Retinal pigment epithelial cell (primary cell): ENCODE data around the gene FXYD7.
"Not testable (repeated sequence)": the region's sequence is repeated elsewhere in the genome, so short reads cannot be mapped to it uniquely, and the experiment has no call there.

Experiments used
- DNase-seq: peaks from one replicate; pipeline ENCODE4 v3.0.0-alpha.2; 2010; ENCODE audit warnings: low read depth
- H3K4me3 ChIP-seq: 2 replicates; pipeline ENCODE4 v1.5.1; 2011; ENCODE audit warnings: mild to moderate bottlenecking, low read length, control low read depth, moderate library complexity
- TF ChIP-seq, protein P1 (sequence below): conservative IDR thresholded peaks from 2 replicates; pipeline ENCODE4 v1.5.1; 2011; ENCODE audit warnings: low read depth, low read length, control low read depth, inconsistent platforms

Gene FXYD7

GRCh38 chr19:35179830-35180229, 36.8 kb downstream of the FXYD7 start:
- H3K4me3 ChIP-seq, result no peak overlapping the region
- no peak for DNase-seq
- TF ChIP-seq, protein P1, sequence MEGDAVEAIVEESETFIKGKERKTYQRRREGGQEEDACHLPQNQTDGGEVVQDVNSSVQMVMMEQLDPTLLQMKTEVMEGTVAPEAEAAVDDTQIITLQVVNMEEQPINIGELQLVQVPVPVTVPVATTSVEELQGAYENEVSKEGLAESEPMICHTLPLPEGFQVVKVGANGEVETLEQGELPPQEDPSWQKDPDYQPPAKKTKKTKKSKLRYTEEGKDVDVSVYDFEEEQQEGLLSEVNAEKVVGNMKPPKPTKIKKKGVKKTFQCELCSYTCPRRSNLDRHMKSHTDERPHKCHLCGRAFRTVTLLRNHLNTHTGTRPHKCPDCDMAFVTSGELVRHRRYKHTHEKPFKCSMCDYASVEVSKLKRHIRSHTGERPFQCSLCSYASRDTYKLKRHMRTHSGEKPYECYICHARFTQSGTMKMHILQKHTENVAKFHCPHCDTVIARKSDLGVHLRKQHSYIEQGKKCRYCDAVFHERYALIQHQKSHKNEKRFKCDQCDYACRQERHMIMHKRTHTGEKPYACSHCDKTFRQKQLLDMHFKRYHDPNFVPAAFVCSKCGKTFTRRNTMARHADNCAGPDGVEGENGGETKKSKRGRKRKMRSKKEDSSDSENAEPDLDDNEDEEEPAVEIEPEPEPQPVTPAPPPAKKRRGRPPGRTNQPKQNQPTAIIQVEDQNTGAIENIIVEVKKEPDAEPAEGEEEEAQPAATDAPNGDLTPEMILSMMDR, result no peak

DNA sequence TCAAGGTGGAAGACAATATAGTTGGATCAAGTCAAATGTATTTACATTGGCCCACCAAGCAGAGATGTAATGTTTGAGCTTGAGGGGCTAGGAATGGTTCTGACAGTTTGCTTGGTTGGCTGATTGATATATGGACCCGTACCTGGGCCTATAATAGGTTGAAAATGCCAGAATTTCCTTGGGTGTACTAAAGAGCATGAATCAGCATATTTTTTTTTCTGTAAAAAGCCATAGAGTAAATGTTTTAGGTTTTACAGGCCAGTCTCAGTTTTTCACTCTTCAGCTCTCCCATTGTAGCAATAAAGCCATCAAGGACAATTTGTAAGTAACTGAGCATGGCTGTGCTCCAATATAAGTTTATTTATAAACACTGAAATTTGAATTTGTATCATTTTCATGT, 38.3 kb downstream of the FXYD7 start:
- TF ChIP-seq, protein P1, result no peak
- no peak for DNase-seq
- H3K4me3 ChIP-seq, result no peak overlapping the region

GRCh38 chr19:35184267-35184666, 41.2 kb downstream of the FXYD7 start:
- no peak for DNase-seq
- no peak overlapping the region for H3K4me3 ChIP-seq
- TF ChIP-seq, protein P1, result no peak

GRCh38 chr19:35184884-35185283, 41.8 kb downstream of the FXYD7 start:
- TF ChIP-seq, protein P1, result no peak
- no peak for DNase-seq
- no peak overlapping the region for H3K4me3 ChIP-seq

GRCh38 chr19:35194012-35194984, 51.2 kb downstream of the FXYD7 start:
- no peak for DNase-seq
- TF ChIP-seq, protein P1, result no peak
- H3K4me3 ChIP-seq, result no peak overlapping the region

DNA sequence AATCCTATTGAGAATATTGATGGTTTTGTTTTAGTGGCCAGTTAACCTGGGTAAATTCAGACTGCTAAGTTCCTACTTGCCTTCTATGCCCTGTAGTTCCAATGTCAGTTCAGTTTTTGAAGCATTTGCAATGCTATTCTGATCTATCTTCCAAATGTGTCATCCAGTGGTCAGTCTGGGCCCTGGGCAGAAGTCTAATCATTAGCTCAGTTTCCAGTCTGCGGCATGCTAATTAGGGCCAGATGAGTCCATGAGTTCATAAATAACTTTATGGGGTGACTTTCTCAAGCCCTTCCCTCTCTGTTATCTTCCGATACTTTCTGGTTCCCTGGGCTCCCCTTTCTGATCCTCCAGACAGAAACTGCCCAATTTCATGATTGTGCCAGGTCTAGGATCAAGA, 52.8 kb downstream of the FXYD7 start:
- TF ChIP-seq, protein P1, result no peak
- DNase-seq, result no peak
- H3K4me3 ChIP-seq, result no peak overlapping the region

DNA sequence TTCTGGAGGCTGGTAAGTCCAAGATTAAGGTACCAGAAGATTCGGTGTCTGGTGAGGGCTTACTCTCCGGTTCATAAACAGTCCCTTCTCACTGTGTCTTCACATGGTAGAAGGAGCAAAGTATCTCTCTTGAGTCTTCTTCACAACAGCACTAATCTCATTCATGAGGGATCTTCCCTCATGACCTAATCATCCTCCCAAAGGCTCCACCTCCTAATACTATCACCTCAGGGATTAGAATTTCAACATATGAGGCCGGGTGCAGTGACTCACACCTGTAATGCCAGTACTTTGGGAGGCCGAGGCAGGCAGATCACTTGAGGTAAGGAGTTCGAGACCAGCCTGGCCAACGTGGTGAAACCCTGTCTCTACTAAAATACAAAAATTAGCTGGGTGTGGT, 53.8 kb downstream of the FXYD7 start:
- DNase-seq, H3K4me3 ChIP-seq: not testable (repeated sequence)
